Smooth muscle cell (in vitro differentiated cells): ENCODE measurements around the gene GLIS1. TPM values are rescaled to one million over a fixed set of nuclear protein-coding genes. Genes with fewer than 3 reads are reported as not detected.

Experiments used
- DNase-seq: peaks from one replicate; lab custom pipeline; 2025; ENCODE audit not compliant: unreplicated experiment; lab: John Stamatoyannopoulos, UW
- H2AFZ ChIP-seq: fragments of 200-600 bp; sonication (generic); 2 replicates; pipeline ENCODE4 v1.6.0; 2016; ENCODE audit warnings: antibody characterized with exemption, low read depth, mild to moderate bottlenecking
- H3F3A ChIP-seq: fragments of 200-600 bp; sonication (generic); 2 replicates; pipeline ENCODE4 v1.6.0; 2017; ENCODE audit warnings: antibody characterized with exemption, low read depth
- H3K27ac ChIP-seq: fragments of 200-600 bp; sonication (generic); 2 replicates; pipeline ENCODE4 v1.5.1; 2016; ENCODE audit warnings: low read depth, mild to moderate bottlenecking
- H3K27me3 ChIP-seq: fragments of 200-600 bp; sonication (generic); 2 replicates; pipeline ENCODE4 v1.6.1; 2016; ENCODE audit warnings: low read depth, mild to moderate bottlenecking
- H3K36me3 ChIP-seq: fragments of 200-600 bp; sonication (generic); 2 replicates; pipeline ENCODE4 v1.5.1; 2016; ENCODE audit warnings: low read depth
- H3K4me1 ChIP-seq: fragments of 200-600 bp; sonication (generic); 2 replicates; pipeline ENCODE4 v1.5.1; 2016; ENCODE audit warnings: low read depth
- H3K4me2 ChIP-seq: fragments of 200-600 bp; sonication (generic); 2 replicates; pipeline ENCODE4 v1.6.0; 2016; ENCODE audit warnings: mild to moderate bottlenecking
- H3K4me3 ChIP-seq: fragments of 200-600 bp; sonication (generic); 2 replicates; pipeline ENCODE4 v1.5.1; 2016; ENCODE audit warnings: mild to moderate bottlenecking
- H3K79me2 ChIP-seq: fragments of 200-600 bp; sonication (generic); 2 replicates; pipeline ENCODE4 v1.6.0; 2016; ENCODE audit warnings: low read depth, mild to moderate bottlenecking
- H3K9ac ChIP-seq: fragments of 200-600 bp; sonication (generic); 2 replicates; pipeline ENCODE4 v1.6.0; 2016; ENCODE audit warnings: low read depth
- H3K9me3 ChIP-seq: fragments of 200-600 bp; sonication (generic); replicated peaks from 2 replicates; pipeline ENCODE4 v1.5.1; 2016; ENCODE audit warnings: low read depth
- H4K20me1 ChIP-seq: fragments of 200-600 bp; sonication (generic); 2 replicates; pipeline ENCODE4 v1.6.0; 2016; ENCODE audit warnings: low read depth
- CTCF ChIP-seq: fragments of 200-600 bp; sonication (generic); IDR thresholded peaks from 2 replicates; pipeline ENCODE4 v1.5.1; 2017; ENCODE audit warnings: borderline replicate concordance, mild to moderate bottlenecking, antibody characterized with exemption; ENCODE audit not compliant: insufficient read depth, poor library complexity, severe bottlenecking
- WGBS: methylation state at CpG from one replicate; pipeline ENCODE4 v1.1.7; 2016; ENCODE audit warnings: low lambda C conversion rate; 5-methylcytosine and 5-hydroxymethylcytosine counted together
- polyA plus RNA-seq: library from polyadenylated mRNA; unstranded; fragments of >200 nt; fragmentation: Nextera tagmentation; extraction: Ambion mirVana; gene quantifications from 2 replicates; pipeline ENCODE4 v1.2.1, GENCODE V29; 2016
- total RNA-seq: library from RNA; depleted of rRNA; stranded (reverse); fragments of >200 nt; gene quantifications from 2 replicates; pipeline ENCODE4 v1.2.3, GENCODE V29; 2014

Gene GLIS1
- total and polyA plus RNA-seq, 2 experiments from 2014 or later: 0.36 to 4.9 TPM

GRCh38 chr1:53595906-53596305 is 143.1 kb downstream of the GLIS1 start:
- Histone ChIP-seq H3K4me1 (peaks cover 2% of the 10 kb centered on the region), H3F3A (peaks cover 12% of the 10 kb centered on the region), H4K20me1 (no peaks in the 10 kb centered on the region), H3K27me3 (no peaks in the 10 kb centered on the region), H3K36me3 (no peaks in the 10 kb centered on the region), H3K27ac (no peak overlapping the region), H3K4me2 (no peak overlapping the region), H3K79me2 (no peaks in the 10 kb centered on the region), H3K9ac (no peak overlapping the region), H3K4me3 (no peak overlapping the region), H2AFZ (no peak overlapping the region), H3K9me3 (no peaks in the 10 kb centered on the region)
- no peak for TF ChIP-seq CTCF
- 93% methylated on average over 7 of the region's 7 CpGs for WGBS
- no peak for DNase-seq

- no peak for DNase-seq
- WGBS: 88% methylated on average over 31 of the region's 31 CpGs
Measured at GRCh38 chr1:53594391-53595180, 144.4 kb downstream of the GLIS1 start.

GRCh38 chr1:53593758-53594380 is 145.1 kb downstream of the GLIS1 start:
- no peak overlapping the region for H2AFZ ChIP-seq
- WGBS: 76% methylated on average over 27 of the region's 27 CpGs
- no peaks in the 10 kb centered on the region for H3K9me3 ChIP-seq
- no peak overlapping the region for H3K9ac ChIP-seq
- H3K4me1 ChIP-seq: peaks cover 10% of the 10 kb centered on the region
- no peaks in the 10 kb centered on the region for H3K79me2 ChIP-seq
- H3F3A ChIP-seq: peaks cover 15% of the 10 kb centered on the region
- H3K4me3 ChIP-seq: no peak overlapping the region
- DNase-seq: no peak
- H3K27ac ChIP-seq: no peak overlapping the region
- peak; percentile 44 for TF ChIP-seq CTCF
- no peaks in the 10 kb centered on the region for H4K20me1 ChIP-seq
- no peaks in the 10 kb centered on the region for H3K36me3 ChIP-seq
- H3K27me3 ChIP-seq: no peaks in the 10 kb centered on the region
- no peak overlapping the region for H3K4me2 ChIP-seq

More at GRCh38 chr1:53594391-53595180, 144.4 kb downstream of the GLIS1 start:
- Histone ChIP-seq H3K9ac (no peak overlapping the region), H3K79me2 (no peaks in the 10 kb centered on the region), H2AFZ (no peak overlapping the region), H3K27me3 (no peaks in the 10 kb centered on the region), H3K4me3 (no peak overlapping the region), H4K20me1 (no peaks in the 10 kb centered on the region), H3F3A (peaks cover 15% of the 10 kb centered on the region), H3K36me3 (no peaks in the 10 kb centered on the region), H3K27ac (no peak overlapping the region), H3K9me3 (no peaks in the 10 kb centered on the region), H3K4me1 (peaks cover 10% of the 10 kb centered on the region), H3K4me2 (no peak overlapping the region)
- TF ChIP-seq CTCF: no peak
